ENCODE data around the gene DSP. TPM values are rescaled to one million over a fixed set of nuclear protein-coding genes. Genes with fewer than 3 reads are reported as not detected.

The DSP gene
- total and polyA plus RNA-seq, 2 experiments from 2014 or later, result 76.4 to 108 TPM

DNA sequence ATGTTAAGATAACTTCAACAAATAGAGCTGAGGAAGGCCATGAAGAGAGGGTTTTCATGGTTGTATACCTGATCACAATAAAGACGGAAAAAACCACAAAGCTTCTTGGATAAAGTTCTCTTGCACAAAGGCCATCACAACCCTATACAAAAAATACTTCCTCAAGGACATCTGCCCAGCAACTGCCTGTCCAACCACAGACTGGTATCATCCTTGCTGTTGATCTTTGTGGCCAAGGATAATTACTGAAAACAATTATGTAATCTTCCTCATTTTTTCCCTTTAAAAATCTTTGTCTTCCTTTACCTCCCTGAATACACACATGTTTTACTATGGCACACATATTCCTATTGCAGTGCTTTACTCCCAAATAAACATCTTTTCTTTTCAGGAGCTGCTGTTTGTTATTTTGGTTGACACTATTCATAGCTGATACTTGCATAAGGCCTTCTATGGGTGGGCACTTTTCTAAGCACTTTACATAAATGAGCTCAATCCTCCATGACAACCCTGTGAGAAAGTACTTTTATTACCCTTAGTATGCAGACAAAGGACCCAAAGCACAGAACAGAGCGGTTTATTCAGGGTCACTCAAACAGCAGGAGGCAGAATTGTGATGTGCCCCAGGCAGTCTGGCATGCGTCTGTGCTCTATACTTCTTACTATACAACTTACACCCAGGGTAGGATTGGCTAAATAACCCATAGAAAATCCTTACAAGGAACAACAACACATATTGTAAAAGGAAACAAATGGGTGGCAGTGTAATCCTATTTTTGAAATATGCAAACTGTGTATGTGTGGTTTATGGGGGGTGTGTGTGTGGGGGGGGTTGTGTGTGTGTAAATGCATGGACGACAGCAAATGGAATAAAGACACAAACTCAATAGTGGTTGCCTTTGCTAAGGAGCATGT lies 83.6 kb downstream of the DSP start:
- TF ChIP-seq EZH2 (IDR thresholded peaks at IDR 0.05; ENCODE audit: insufficient read depth, poor library complexity, severe bottlenecking) (no peak), EZH2phosphoT487 (IDR thresholded peaks at IDR 0.05; ENCODE audit: insufficient read depth, low read depth) (no peak)
- Histone ChIP-seq H2AFZ (no peak overlapping the region), H3K27ac (no peak overlapping the region), H3K4me3 (no peak overlapping the region), H3K79me2 (ENCODE audit: insufficient read depth) (no peaks in the 10 kb centered on the region), H3K4me2 (ENCODE audit: unreplicated experiment) (no peak overlapping the region), H3K9me2 (ENCODE audit: insufficient read depth) (no peaks in the 10 kb centered on the region), H3K4me1 (ENCODE audit: insufficient read depth) (peaks cover 18% of the 10 kb centered on the region), H3K9ac (no peak overlapping the region), H3F3A (ENCODE audit: insufficient read depth) (peaks cover 20% of the 10 kb centered on the region), H4K20me1 (ENCODE audit: insufficient read depth) (no peaks in the 10 kb centered on the region), H3K27me3 (replicated peaks; ENCODE audit: insufficient read depth) (no peaks in the 10 kb centered on the region), H3K9me3 (ENCODE audit: low read depth) (no peaks in the 10 kb centered on the region), H3K36me3 (ENCODE audit: low read depth) (no peaks in the 10 kb centered on the region)
- WGBS, 2 experiments (ENCODE audit: low coverage in 1 of 2, low lambda C conversion rate in 2 of 2, missing lambda C conversion rate in 2 of 2), result 80% methylated on average over 4 of the region's 4 CpGs
- no peak for DNase-seq
- in situ Hi-C loops (cut with MboI), result loop anchor here (25.0 kb wide), 1 partner anchor 938 kb away; no protein-coding TSS in a partner anchor

- 0 out of 2 replicates have a peak overlapping the region, but pooled peaks have one; percentile 16 for H3K4me3 ChIP-seq
- H3K9ac ChIP-seq, result no peak overlapping the region
- H3K9me2 ChIP-seq (ENCODE audit: insufficient read depth), result no peaks in the 10 kb centered on the region
- TF ChIP-seq EZH2phosphoT487 (IDR thresholded peaks at IDR 0.05; ENCODE audit: insufficient read depth, low read depth) (no peak), EZH2 (IDR thresholded peaks at IDR 0.05; ENCODE audit: insufficient read depth, poor library complexity, severe bottlenecking) (no peak)
- peak overlapping the region; percentile 37 for H3K4me2 ChIP-seq (ENCODE audit: unreplicated experiment)
- H2AFZ ChIP-seq, result no peak overlapping the region
- H3K27ac ChIP-seq, result peak overlapping the region; percentile 33
- no peaks in the 10 kb centered on the region for H3K36me3 ChIP-seq (ENCODE audit: low read depth)
- peak; percentile 87 for DNase-seq
- H3K9me3 ChIP-seq (ENCODE audit: low read depth), result no peaks in the 10 kb centered on the region
- in situ Hi-C loops (cut with MboI), result no loop called here
- H3F3A ChIP-seq (ENCODE audit: insufficient read depth), result peaks cover 20% of the 10 kb centered on the region
- H3K79me2 ChIP-seq (ENCODE audit: insufficient read depth), result no peaks in the 10 kb centered on the region
- peaks cover 18% of the 10 kb centered on the region for H3K4me1 ChIP-seq (ENCODE audit: insufficient read depth)
- WGBS, 2 experiments (ENCODE audit: low coverage in 1 of 2, low lambda C conversion rate in 2 of 2, missing lambda C conversion rate in 2 of 2), result 32 to 35% methylated on average over 2 of the region's 2 CpGs
- H4K20me1 ChIP-seq (ENCODE audit: insufficient read depth), result no peaks in the 10 kb centered on the region
- no peaks in the 10 kb centered on the region for H3K27me3 ChIP-seq (replicated peaks; ENCODE audit: insufficient read depth)
Measured at GRCh38 chr6:7628479-7628878, 87.0 kb downstream of the DSP start.

DNA sequence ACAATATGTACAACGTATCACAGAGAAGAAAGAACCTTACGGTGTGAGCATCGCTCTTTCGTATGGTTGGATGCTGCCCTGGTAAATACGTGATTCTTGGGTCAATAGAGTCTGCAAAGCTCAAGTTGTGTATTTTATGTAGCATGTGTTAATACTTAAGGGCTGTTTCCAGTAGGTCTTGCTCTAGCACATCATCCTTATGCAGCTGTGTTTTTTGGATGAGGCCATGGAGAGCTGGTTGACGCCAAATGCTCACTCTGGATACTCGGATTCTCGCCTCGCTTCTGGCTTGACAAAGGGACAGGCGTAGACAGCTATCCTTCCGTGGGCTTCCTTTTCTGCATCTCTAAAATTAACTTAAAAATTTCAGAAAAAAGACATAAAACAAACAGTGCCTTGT lies 87.4 kb downstream of the DSP start:
- no peak overlapping the region for H2AFZ ChIP-seq
- no peaks in the 10 kb centered on the region for H3K36me3 ChIP-seq (ENCODE audit: low read depth)
- H3K4me3 ChIP-seq, result 0 out of 2 replicates have a peak overlapping the region, but pooled peaks have one; percentile 16
- peaks cover 20% of the 10 kb centered on the region for H3F3A ChIP-seq (ENCODE audit: insufficient read depth)
- no peaks in the 10 kb centered on the region for H3K79me2 ChIP-seq (ENCODE audit: insufficient read depth)
- H4K20me1 ChIP-seq (ENCODE audit: insufficient read depth), result no peaks in the 10 kb centered on the region
- peak overlapping the region; percentile 37 for H3K4me2 ChIP-seq (ENCODE audit: unreplicated experiment)
- H3K27me3 ChIP-seq (replicated peaks; ENCODE audit: insufficient read depth), result no peaks in the 10 kb centered on the region
- WGBS, 2 experiments (ENCODE audit: low coverage in 1 of 2, low lambda C conversion rate in 2 of 2, missing lambda C conversion rate in 2 of 2), result 16 to 17% methylated on average over 11 of the region's 11 CpGs
- no peaks in the 10 kb centered on the region for H3K9me3 ChIP-seq (ENCODE audit: low read depth)
- peak overlapping the region; percentile 33 for H3K27ac ChIP-seq
- no peak for TF ChIP-seq EZH2 (IDR thresholded peaks at IDR 0.05; ENCODE audit: insufficient read depth, poor library complexity, severe bottlenecking)
- TF ChIP-seq EZH2phosphoT487 (IDR thresholded peaks at IDR 0.05; ENCODE audit: insufficient read depth, low read depth), result no peak
- in situ Hi-C loops (cut with MboI), result no loop called here
- peak; percentile 46 for DNase-seq
- H3K9ac ChIP-seq, result no peak overlapping the region
- H3K4me1 ChIP-seq (ENCODE audit: insufficient read depth), result peaks cover 18% of the 10 kb centered on the region
- no peaks in the 10 kb centered on the region for H3K9me2 ChIP-seq (ENCODE audit: insufficient read depth)

- TF ChIP-seq EZH2 (IDR thresholded peaks at IDR 0.05; ENCODE audit: insufficient read depth, poor library complexity, severe bottlenecking) (no peak), EZH2phosphoT487 (IDR thresholded peaks at IDR 0.05; ENCODE audit: insufficient read depth, low read depth) (no peak)
Measured at GRCh38 chr6:7629321-7629720, 87.8 kb downstream of the DSP start.

More at GRCh38 chr6:7629321-7629720, 87.8 kb downstream of the DSP start:
- no peak overlapping the region for H2AFZ ChIP-seq
- H3K9ac ChIP-seq, result no peak overlapping the region
- 47 to 48% methylated on average over 2 of the region's 2 CpGs for WGBS, 2 experiments (ENCODE audit: low coverage in 1 of 2, low lambda C conversion rate in 2 of 2, missing lambda C conversion rate in 2 of 2)
- H3F3A ChIP-seq (ENCODE audit: insufficient read depth), result peaks cover 20% of the 10 kb centered on the region
- H3K9me2 ChIP-seq (ENCODE audit: insufficient read depth), result no peaks in the 10 kb centered on the region
- no peaks in the 10 kb centered on the region for H4K20me1 ChIP-seq (ENCODE audit: insufficient read depth)
- peaks cover 18% of the 10 kb centered on the region for H3K4me1 ChIP-seq (ENCODE audit: insufficient read depth)
- H3K9me3 ChIP-seq (ENCODE audit: low read depth), result no peaks in the 10 kb centered on the region
- H3K4me2 ChIP-seq (ENCODE audit: unreplicated experiment), result peak overlapping the region; percentile 37
- H3K36me3 ChIP-seq (ENCODE audit: low read depth), result no peaks in the 10 kb centered on the region
- H3K4me3 ChIP-seq, result no peak overlapping the region
- H3K79me2 ChIP-seq (ENCODE audit: insufficient read depth), result no peaks in the 10 kb centered on the region
- DNase-seq, result peak; percentile 83
- in situ Hi-C loops (cut with MboI), result no loop called here
- H3K27me3 ChIP-seq (replicated peaks; ENCODE audit: insufficient read depth), result no peaks in the 10 kb centered on the region
- H3K27ac ChIP-seq, result peak overlapping the region; percentile 33
